BJ (cell line): Measurements from ENCODE around the gene TIAM2. TPM values are rescaled to one million over a fixed set of nuclear protein-coding genes. Genes with fewer than 3 reads are reported as not detected.

ENCODE experiments used
- CTCF ChIA-PET: fragments of 350-600 bp; formaldehyde crosslinking; extraction: SDS; loops from one replicate; lab custom pipeline; 2021; ENCODE audit warnings: antibody characterized with exemption, inconsistent platforms; lab: Yijun Ruan, JAX
- POLR2A ChIA-PET: fragments of 300-600 bp; sonication (Branson Sonifier 250); formaldehyde crosslinking; extraction: SDS; loops from one replicate; lab custom pipeline; 2021; ENCODE audit warnings: antibody characterized with exemption; lab: Charles Lee
- DNase-seq: peaks from one replicate; pipeline ENCODE4 v3.0.0-alpha.2; 2011; ENCODE audit warnings: low read depth
- H3K27me3 ChIP-seq: 2 replicates; pipeline ENCODE4 v1.6.0; 2011; ENCODE audit warnings: low read length; ENCODE audit not compliant: control insufficient read depth, insufficient read depth
- H3K36me3 ChIP-seq: 2 replicates; pipeline ENCODE4 v1.5.1; 2011; ENCODE audit warnings: low read length; ENCODE audit not compliant: control insufficient read depth, insufficient read depth
- H3K4me3 ChIP-seq: 2 replicates; pipeline ENCODE4 v1.5.1; 2011; ENCODE audit warnings: low read depth, mild to moderate bottlenecking, control low read depth, low read length
- CTCF ChIP-seq: IDR thresholded peaks from 2 replicates; pipeline ENCODE4 v1.5.1; 2011; ENCODE audit warnings: low read depth, mild to moderate bottlenecking, control low read depth, inconsistent platforms, low read length, moderate library complexity; ENCODE audit not compliant: insufficient read depth
- polyA plus RNA-seq: library from polyadenylated mRNA; depleted of rRNA; stranded (reverse); fragments of >200 nt; gene quantifications from 2 replicates; pipeline ENCODE4 v1.2.3, GENCODE V29; 2011

TIAM2 gene
- polyA plus RNA-seq, 1 experiment = 4.6 TPM

- CTCF ChIA-PET = no interaction called here
- Histone ChIP-seq H3K27me3 (no peaks in the 10 kb centered on the region), H3K4me3 (no peak overlapping the region), H3K36me3 (no peaks in the 10 kb centered on the region)
- POLR2A ChIA-PET = no interaction called here
- no peak for DNase-seq
- TF ChIP-seq CTCF = no peak
Measured at GRCh38 chr6:155047523-155047922, 52.4 kb downstream of the TIAM2 start.

DNA sequence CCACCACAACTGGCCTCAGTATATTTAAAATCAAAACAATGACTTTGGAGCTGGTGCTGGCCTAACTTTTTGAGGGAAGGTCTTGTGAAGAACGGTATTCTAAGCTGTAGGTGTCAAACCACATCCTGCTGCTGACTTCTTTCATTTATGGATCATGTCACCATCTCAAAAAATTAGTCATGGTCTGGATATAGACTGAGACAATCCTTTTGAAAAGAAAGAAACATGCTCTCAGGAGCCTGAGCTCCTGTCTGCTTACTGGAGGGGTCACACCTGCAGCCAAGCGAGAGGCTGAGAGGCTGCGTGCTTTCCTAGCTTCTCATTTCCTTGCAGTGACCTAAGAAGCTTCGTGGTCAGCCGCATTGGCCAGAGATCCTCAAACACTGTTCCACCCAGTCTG is 55.2 kb downstream of the TIAM2 start:
- DNase-seq = no peak
- no peaks in the 10 kb centered on the region for H3K36me3 ChIP-seq
- ChIA-PET POLR2A (no interaction called here), CTCF (interaction anchor here (1.2 kb wide), 1 partner anchor 11 kb away, joined by 3 read pairs; no protein-coding TSS in a partner anchor)
- H3K27me3 ChIP-seq = no peaks in the 10 kb centered on the region
- no peak for TF ChIP-seq CTCF
- no peak overlapping the region for H3K4me3 ChIP-seq

DNA sequence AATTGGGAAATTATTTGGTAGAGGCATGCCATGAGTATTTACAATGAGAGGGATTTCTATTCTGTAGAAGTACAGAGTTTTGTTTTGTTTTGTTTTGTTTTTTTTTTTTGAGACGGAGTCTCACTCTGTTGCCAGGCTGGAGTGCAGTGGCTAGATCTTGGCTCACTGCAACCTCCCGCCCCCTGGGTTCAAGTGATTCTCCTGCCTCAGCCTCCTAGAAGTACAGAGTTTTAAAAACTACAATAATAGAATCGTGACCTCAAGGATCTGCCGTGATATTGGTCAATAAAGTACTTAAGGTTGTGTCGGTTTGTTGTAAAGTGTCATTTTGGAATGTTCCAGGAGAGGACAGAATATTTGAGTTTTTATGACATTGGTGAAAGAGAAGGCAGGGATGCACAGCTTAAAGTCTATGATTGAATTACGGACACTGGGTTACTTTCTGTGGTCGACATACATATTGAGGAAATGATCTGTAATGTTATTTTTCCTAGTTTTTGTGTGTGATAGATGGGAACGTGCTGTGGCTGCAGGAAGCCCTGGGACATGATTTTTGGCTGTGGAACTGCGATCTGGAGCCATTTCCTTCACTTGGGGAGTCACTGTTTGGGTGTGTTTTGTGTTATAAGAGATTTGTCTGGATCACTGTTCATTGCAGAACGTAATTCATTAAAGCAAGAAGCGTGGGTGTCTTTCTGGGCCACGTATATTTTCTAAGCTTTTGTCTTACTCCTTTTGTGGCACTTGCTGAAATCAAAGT is 59.6 kb downstream of the TIAM2 start:
- Histone ChIP-seq H3K36me3 (no peaks in the 10 kb centered on the region), H3K4me3 (no peak overlapping the region), H3K27me3 (no peaks in the 10 kb centered on the region)
- ChIA-PET CTCF (interaction anchor here (1.0 kb wide), 1 partner anchor 14 kb away, joined by 3 read pairs; no protein-coding TSS in a partner anchor), POLR2A (no interaction called here)
- no peak for TF ChIP-seq CTCF
- no peak for DNase-seq

DNA sequence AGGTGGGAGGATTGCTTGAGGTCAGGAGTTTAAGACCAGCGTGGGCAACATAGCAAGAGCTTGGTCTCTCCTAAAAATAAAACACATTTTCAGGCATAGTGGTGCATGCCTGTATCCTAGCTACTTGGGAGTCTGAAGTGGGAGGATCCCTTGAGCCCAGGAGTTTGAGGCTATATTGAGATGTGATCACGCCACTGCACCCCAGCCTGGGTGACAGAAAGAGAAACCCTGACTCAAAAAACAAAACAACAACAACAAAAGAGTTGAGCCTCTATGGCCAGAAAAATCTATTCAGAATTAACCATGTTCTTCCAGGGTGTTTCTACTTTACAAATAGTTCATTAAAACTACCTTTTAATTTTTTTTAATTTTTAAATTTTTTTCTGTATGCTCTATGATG is 60.6 kb downstream of the TIAM2 start:
- Histone ChIP-seq H3K4me3 (no peak overlapping the region), H3K27me3 (no peaks in the 10 kb centered on the region), H3K36me3 (no peaks in the 10 kb centered on the region)
- DNase-seq = no peak
- ChIA-PET CTCF (interaction anchor here (1.0 kb wide), 1 partner anchor 15 kb away, joined by 3 read pairs; no protein-coding TSS in a partner anchor), POLR2A (no interaction called here)
- no peak for TF ChIP-seq CTCF

DNA sequence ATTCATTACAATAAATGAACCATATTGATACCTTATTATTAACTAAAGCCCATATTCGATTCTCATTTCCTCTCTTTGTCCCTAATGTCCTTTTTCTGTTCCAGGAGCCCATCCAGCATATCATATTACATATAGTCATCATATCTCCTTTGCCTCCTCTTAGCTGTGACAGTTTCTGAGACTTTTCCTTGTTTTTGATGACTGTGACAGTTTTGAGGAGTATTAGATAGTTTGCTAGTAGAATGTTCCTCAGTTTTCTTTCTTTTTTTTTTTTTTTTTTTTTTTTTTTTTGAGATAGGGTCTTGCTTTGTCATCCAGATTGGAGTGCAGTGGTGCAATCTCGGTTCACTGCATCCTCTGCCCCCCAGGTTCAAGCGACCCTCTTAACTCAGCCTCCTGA is 61.6 kb downstream of the TIAM2 start:
- no peak for TF ChIP-seq CTCF
- no peak for DNase-seq
- H3K4me3 ChIP-seq = no peak overlapping the region
- H3K36me3 ChIP-seq = no peaks in the 10 kb centered on the region
- CTCF ChIA-PET = no interaction called here
- H3K27me3 ChIP-seq = no peaks in the 10 kb centered on the region
- POLR2A ChIA-PET = no interaction called here
